SH-SY5Y (cell line): ENCODE measurements around the gene AGAP1.

Experiments used
- GATA2 ChIP-seq: IDR thresholded peaks from 2 replicates; pipeline ENCODE4 v1.6.1; 2011; ENCODE audit warnings: mild to moderate bottlenecking, low read depth, low read length
- GATA3 ChIP-seq: IDR thresholded peaks from 2 replicates; pipeline ENCODE4 v1.6.1; 2011; ENCODE audit warnings: low read depth, mild to moderate bottlenecking, low read length, moderate library complexity

Gene AGAP1

DNA sequence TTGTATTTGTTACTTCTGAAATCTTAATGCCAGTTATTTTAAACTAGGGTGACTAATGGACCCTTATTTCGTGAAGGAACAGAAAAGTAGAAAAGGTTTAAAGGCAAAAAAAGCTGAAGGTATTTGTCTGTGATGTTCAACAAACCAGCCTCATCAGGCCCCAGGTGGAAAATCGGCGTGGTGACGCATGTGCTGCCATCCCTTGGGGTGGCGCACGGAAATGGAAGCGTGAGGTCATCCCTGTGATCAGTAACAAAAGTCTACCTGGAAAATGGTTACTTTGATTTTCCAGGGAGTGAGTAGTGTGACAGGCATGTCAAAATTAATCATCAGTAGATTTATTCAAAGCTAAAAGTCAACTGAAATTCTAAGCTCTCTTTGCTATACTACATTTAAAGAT is 361.2 kb downstream of the AGAP1 start:
- no peak for TF ChIP-seq GATA2
- TF ChIP-seq GATA3: no peak

DNA sequence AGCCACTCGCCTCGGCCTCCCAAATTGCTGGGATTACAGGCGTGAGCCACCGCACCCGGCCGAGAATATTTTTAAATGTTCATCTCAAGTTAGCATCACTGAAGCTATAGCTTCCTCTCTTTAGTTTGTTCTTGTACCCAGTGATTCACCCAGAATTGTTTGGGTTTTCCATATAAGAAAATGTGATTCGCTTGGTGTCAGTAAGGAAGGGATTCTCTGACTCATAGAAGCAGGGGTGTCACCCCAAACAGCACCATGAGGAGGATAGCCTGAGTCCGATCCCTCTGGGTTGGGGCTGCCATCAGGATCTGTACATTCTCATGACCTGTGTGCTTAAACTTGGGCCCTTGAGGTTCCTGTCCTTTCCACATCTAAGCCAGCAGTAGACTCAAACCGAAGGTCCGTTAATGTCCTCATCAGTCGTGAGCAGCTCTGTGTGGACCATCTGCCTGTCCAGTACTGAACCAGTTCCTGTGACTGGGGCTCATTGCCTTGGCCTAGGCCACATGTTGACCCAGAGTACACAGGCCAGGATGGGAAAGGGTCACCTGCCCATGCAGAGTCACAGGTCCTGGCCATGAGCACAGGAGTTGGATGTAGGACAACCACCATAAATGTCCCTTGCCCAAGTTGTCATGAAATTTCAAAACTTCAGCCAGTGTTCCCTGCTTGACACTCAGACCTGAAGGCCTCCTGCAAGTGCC is 362.5 kb downstream of the AGAP1 start:
- no peak for TF ChIP-seq GATA2
- no peak for TF ChIP-seq GATA3

DNA sequence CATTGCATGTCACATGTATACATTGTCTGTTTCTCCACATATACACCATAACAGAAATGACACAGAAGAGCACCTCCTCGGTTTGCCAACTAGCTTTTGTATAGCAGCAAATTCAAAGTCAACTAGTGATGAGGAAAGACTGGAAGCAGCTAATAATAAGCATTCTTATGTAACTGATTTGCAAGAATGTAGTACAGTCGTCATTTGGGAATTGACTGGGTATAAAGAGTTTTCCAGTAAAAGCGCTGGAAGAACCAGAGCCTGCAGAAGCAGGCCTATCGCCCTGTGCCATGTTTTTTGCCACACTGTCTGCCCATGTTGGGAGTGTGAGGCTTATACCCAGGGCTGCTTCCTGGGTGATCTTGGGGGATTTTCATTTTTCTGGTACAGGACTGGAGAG is 363.8 kb downstream of the AGAP1 start:
- TF ChIP-seq GATA3 (no peak), GATA2 (no peak)

DNA sequence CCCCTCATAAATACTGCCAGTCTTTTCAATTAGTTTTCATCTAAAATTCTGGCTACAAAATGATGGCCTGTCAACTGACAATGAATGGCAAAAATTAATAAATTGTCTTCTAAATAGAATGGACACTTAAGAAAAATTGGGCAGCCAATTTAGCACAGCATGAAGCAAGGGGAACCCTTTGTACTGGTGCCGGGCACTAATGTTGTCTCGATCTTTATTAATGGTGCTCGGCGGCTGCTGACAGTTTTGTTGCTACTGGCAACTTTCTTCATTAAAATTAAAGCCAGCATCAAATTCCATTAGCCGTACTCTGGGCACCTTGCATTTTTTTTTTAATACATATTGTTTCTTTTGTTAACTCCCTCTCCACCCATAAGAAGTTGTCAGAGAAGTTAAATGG is 365.0 kb downstream of the AGAP1 start:
- TF ChIP-seq GATA2 (no peak), GATA3 (no peak)

DNA sequence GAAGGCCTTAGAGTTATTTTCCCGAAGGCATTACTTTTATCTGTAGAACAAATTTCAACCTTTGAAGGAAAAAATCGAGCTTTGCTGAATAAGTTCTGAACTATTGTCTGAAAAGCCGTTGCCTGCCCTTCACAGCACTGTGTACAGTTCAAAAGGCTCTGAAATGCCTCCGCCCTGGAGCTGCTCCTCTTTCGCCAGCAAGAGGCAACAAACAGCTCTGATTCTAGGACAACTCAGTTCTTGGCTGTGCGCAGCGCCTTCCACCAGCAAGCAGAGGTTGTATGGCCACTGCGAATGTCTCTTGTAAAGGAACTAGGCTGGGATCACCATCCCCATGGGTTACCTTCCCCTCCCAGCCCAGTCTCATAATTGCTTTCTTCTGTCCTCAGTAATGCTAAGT is 365.8 kb downstream of the AGAP1 start:
- TF ChIP-seq GATA2 (no peak), GATA3 (no peak)

DNA sequence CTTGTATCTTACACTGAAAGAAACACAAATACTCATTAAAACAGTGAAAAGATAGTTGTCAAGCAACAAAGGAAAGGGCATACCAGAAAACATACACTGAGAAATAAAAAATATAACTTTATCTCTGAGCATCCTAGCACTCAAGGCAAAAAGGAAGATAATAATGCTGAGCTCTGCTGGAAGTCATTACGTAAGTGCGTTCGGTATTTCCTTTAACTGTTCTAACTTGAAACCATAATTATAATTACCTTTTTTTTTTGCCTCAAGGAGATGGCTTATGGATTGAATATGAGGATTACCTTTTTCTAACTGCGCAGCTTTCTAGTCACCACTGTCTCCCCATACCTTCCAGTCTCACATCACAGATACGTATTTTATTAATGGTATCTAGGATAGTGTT is 366.3 kb downstream of the AGAP1 start:
- TF ChIP-seq GATA3 (no peak), GATA2 (no peak)

DNA sequence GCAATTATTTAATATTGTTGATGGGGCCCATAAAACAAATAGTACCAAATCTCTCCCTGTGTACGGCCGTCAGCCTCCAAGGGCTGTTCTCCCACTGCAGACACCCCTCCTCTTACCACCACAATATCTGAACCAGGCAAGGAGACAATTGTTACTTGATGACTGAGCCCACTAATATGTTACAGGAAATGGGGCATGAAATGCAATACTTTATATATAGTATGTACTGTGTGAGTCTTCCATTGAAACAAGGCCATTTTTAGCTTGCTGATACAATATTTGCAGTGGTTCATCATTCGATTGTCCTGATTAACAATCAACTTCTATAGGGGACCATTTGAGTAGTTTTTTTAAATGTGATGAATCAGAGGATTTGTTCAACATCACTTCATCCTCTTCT is 367.0 kb downstream of the AGAP1 start:
- TF ChIP-seq GATA3 (no peak), GATA2 (no peak)

DNA sequence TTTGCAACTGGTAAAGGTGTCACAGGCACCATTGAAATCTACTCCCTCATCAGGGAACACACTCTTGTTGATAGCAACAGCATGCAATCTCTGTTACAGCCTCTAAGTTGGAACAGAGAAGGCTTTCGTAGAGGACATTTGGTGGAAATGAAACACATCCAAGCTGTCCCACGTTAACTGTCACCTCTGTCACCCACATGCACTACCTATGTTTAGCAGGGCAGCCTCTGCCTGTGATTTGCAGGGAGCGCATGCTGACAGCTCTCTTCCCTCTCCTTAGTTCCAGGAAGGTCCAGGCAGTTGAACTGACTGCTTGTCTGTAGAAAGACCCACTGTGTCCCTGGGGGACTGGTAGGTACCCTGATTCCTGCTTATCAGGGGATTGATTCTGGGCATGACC is 367.5 kb downstream of the AGAP1 start:
- TF ChIP-seq GATA3: no peak
- no peak for TF ChIP-seq GATA2

DNA sequence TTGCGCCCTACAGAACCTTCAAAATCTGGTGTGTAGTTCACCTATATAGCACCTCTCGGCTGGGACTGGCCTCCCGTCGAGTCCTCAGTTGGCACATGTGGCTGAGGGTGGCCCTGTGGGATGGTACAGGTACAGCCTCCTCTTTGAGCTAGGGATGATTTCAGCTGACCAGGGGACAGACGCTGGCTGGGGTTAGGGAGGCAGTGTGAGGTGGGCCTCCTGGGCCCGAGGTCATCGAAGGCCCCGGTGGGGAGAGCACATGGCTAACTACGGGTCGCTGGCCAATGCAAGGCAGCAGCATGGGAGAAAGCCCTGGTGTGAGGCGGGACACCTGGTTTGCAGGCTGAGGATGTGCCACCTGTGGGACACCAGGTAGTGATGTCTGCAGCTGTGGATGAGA is 369.6 kb downstream of the AGAP1 start:
- no peak for TF ChIP-seq GATA3
- no peak for TF ChIP-seq GATA2

DNA sequence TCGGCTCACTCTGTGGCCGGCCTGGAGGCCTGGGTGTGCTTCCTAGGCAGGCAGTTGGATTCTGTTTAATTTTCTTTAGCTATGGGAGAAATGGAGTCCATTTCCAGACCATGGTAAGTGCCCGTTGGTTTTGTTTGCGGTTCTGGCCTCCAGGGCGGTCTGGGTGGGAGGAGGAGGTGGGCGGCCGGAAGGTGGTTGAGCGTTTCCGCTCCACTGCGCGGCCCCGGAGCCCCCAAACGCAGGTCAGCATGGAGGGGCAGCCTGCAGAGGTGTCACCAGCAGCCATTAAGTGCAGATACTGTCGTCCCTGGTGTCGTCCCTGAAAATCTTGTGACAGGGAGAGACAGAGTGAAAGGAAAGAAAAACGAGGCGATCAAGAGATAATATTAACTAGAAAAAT is 370.5 kb downstream of the AGAP1 start:
- TF ChIP-seq GATA2: no peak
- TF ChIP-seq GATA3: no peak

DNA sequence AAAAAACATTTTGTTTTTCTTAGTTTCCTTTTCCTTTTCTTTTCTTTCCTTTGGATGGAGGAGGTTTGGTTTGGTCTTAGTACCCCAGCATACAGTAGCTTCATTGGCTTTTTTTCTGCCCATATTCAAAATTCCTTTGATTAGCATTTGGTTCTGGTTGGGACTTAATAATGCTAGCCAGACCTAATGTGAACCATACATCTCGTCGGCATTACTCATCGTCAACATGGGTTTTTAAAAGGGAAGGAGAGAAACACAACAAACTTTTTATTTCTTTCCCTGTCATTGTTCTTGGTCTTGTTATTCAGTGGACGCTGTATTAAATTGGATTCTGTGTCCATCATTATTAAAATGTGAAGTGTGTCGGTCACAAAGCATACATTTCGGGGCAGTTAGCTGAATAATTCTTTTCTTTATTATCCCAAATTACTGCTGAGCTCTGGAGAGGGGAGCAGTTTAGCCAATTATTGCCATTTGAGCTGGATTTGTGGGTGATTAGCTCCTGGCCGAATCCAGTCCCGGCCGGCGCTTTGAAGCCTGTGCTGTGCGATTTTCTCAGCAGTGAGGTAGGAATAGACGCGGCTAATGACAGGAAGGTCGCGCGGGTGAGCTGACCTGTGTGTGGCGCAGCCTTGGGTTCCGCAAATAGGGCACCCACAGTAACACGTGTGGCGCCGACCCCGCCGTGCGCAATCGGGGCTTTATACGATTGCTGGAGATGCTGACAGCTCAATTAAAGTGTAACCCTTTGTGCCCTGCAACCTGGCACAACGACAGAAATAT is 371.1 kb downstream of the AGAP1 start:
- TF ChIP-seq GATA3: no peak
- TF ChIP-seq GATA2: no peak

DNA sequence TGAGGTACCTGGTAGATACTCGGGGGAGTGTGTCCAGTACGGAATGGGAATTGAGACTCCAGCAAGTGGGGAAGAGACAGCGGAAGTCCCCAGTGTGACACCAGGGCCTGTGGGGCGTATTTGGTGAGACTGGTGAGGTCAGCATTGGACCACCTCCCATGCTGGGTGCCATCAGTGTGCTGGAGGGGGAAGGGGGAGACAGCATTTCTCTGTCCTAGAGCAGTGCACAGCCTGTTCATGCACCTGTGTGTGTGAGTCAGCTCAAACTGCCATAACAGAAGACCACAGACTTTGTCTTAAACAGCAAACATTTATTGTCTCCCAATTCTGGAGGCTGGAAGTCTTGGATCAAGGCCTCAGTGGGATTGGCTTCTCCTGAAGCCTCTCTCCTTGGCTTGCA is 372.5 kb downstream of the AGAP1 start:
- TF ChIP-seq GATA3 (no peak), GATA2 (no peak)

DNA sequence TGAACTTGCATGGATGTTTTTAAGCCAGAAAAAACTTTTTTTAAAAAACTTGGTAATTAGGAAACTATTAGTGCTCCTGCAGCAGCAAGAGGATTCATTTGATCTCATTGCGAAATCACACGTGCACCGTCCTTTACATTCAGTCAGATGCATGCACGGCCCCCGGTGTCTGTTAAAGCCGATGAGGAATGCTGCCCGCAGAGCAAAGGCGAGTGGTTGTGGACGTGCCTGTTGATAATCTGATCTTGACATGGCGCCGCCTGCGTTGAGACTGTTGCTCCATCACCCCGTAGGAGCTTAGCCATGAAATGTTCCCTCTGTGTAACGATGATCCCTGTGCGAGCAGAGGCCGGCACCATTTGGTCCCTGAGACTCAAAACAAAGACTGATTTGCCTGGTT is 374.4 kb downstream of the AGAP1 start:
- TF ChIP-seq GATA3: no peak
- no peak for TF ChIP-seq GATA2

DNA sequence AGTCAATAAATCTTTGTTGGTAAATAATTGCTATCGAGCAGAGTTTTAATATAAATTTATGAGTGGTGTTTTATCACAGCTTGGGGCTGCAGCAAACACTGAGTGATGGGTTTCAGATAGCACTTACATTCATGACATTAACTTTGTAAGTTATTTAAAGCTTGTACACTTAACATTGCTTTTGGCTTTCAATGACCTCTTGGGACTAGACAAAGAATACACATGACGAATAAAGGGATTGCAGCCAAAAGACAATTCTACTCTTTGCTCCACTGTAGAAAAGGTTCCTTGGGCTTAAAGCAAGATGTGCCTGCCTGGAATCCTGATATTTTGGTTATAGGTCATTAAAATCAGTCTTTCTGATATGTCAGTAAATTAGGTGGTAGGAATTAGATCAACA is 374.8 kb downstream of the AGAP1 start:
- TF ChIP-seq GATA2 (no peak), GATA3 (no peak)

DNA sequence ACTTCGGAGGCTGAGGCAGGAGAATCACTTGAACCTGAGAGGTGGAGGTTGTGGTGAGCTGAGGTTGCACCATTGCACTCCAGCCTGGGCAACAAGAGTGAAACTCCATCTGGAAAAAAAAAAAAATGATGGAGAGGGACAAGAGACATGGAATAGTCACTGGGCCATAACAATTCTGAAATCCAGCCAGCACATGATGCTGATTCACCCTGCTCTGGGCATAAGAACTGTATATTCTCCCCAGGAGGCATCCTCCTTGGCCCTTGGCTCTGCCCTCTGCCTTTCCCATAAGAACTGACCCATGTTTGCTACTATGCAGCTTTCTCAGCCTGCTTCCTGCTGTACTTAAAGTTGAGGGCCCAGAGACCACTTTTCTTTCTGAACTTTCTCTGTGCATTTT is 376.7 kb downstream of the AGAP1 start:
- TF ChIP-seq GATA2 (no peak), GATA3 (no peak)
